Fibroblast of lung (primary cell): Measurements from ENCODE around the gene ERBB4. TPM values are rescaled to one million over a fixed set of nuclear protein-coding genes. Genes with fewer than 3 reads are reported as not detected.

Experiments
- DNase-seq, 2 donors: peaks; one replicate each; pipeline versions ENCODE4 v3.0.0 to v3.0.0-alpha.2; 2010; ENCODE audit warnings: low read depth in 2 of 2
- H2AFZ ChIP-seq: 2 replicates; pipeline ENCODE4 v1.5.1; 2012; ENCODE audit warnings: low read length, control low read depth, inconsistent platforms
- H3K27ac ChIP-seq: 2 replicates; pipeline ENCODE4 v1.5.1; 2011; ENCODE audit warnings: low read length, control low read depth; ENCODE audit not compliant: insufficient read depth
- H3K27me3 ChIP-seq: 2 replicates; pipeline ENCODE4 v1.5.1; 2011; ENCODE audit warnings: mild to moderate bottlenecking, low read length; ENCODE audit not compliant: control insufficient read depth, insufficient read depth
- H3K36me3 ChIP-seq: 2 replicates; pipeline ENCODE4 v1.5.1; 2011; ENCODE audit warnings: low read length; ENCODE audit not compliant: control insufficient read depth, insufficient read depth
- H3K4me1 ChIP-seq: 2 replicates; pipeline ENCODE4 v1.5.1; 2011; ENCODE audit warnings: low read length; ENCODE audit not compliant: control insufficient read depth, insufficient read depth; ENCODE audit errors: extremely low read depth
- H3K4me2 ChIP-seq: 2 replicates; pipeline ENCODE4 v1.5.1; 2011; ENCODE audit warnings: low read length, control low read depth; ENCODE audit not compliant: insufficient read depth; ENCODE audit errors: extremely low read depth
- H3K4me3 ChIP-seq, 4 experiments: fragments of 200-600 bp in 1 of 4; sonication (generic) in 1 of 4; replicated peaks in 1 of 4; 2 replicates each; pipeline ENCODE4 v1.5.1; 2011 to 2016; ENCODE audit warnings: low read length in 4 of 4, low read depth in 3 of 4, mild to moderate bottlenecking in 3 of 4, control low read depth in 2 of 4, inconsistent platforms in 1 of 4, mixed read lengths in 1 of 4; ENCODE audit not compliant: insufficient read depth in 1 of 4; ENCODE audit errors: control extremely low read depth in 1 of 4
- H3K79me2 ChIP-seq: 2 replicates; pipeline ENCODE4 v1.5.1; 2012; ENCODE audit warnings: mild to moderate bottlenecking, low read length, inconsistent platforms; ENCODE audit not compliant: control insufficient read depth, insufficient read depth
- H3K9ac ChIP-seq: 2 replicates; pipeline ENCODE4 v1.5.1; 2011; ENCODE audit warnings: mild to moderate bottlenecking, low read length, control low read depth; ENCODE audit not compliant: insufficient read depth
- H3K9me3 ChIP-seq: 2 replicates; pipeline ENCODE4 v1.5.1; 2012; ENCODE audit warnings: low read depth, low read length; ENCODE audit not compliant: control insufficient read depth, insufficient read depth
- H4K20me1 ChIP-seq: 2 replicates; pipeline ENCODE4 v1.5.1; 2011; ENCODE audit warnings: low read length; ENCODE audit not compliant: control insufficient read depth, insufficient read depth; ENCODE audit errors: extremely low read depth
- CTCF ChIP-seq, 2 donors: IDR thresholded peaks in 1 of 2; conservative IDR thresholded peaks in 1 of 2; 1 replicate in 1 of 2; 2 replicates in 1 of 2; pipeline ENCODE4 v1.5.1; 2011 to 2012; ENCODE audit warnings: low read length in 2 of 2, control low read depth in 1 of 2, inconsistent platforms in 1 of 2, low read depth in 1 of 2, mild to moderate bottlenecking in 1 of 2
- EZH2 ChIP-seq: IDR thresholded peaks from 2 replicates; pipeline ENCODE4 v1.5.1; 2012; ENCODE audit warnings: low read length, control low read depth, mild to moderate bottlenecking; ENCODE audit errors: missing control alignments
- polyA plus RNA-seq, 2 donors: library from polyadenylated mRNA; depleted of rRNA in 1 of 2; stranded (reverse) in 1 of 2; unstranded in 1 of 2; fragments of >200 nt; gene quantifications; 2 replicates each; pipeline ENCODE4 v1.2.1, GENCODE V29; 2011 to 2012; ENCODE audit warnings: missing spikeins in 1 of 2
- total RNA-seq: library from RNA; depleted of rRNA; stranded (reverse); fragments of >200 nt; gene quantifications from 2 replicates; pipeline ENCODE4 v1.2.1, GENCODE V29; 2014

ERBB4 gene
- total and polyA plus RNA-seq, 2 donors (not counting 1 experiment from before 2014, with no cell fraction given) = 0.08 to 0.17 TPM

- H3K4me1 ChIP-seq = no peaks in the 10 kb centered on the region
Observed at GRCh38 chr2:212414767-212415211, 123.8 kb downstream of the ERBB4 start.

DNA sequence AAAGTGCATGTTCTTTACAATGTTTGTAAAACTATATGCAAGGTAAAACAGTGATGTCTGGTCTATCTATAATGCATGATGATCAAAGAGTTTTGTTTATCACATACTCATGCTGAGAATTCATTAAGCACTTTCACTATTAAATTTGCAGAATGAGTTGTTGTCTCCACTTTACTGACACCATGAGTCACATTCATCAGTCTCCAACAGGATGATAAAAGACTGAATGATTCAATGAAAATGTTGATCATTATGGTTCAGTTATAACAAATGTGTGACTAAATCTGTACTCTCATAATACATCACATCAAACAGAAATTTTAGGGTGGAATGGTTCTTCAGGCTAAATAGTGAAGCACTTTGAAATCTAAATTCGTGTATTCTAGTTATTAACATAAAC, 129.0 kb downstream of the ERBB4 start:
- Histone ChIP-seq H3K4me1 (no peaks in the 10 kb centered on the region), H3K27ac (no peak overlapping the region), H3K36me3 (no peaks in the 10 kb centered on the region), H2AFZ (no peak overlapping the region), H3K9ac (no peak overlapping the region), H3K27me3 (no peaks in the 10 kb centered on the region), H4K20me1 (no peaks in the 10 kb centered on the region), H3K9me3 (no peaks in the 10 kb centered on the region), H3K79me2 (no peaks in the 10 kb centered on the region), H3K4me3 (no peak overlapping the region), H3K4me2 (no peak overlapping the region)
- peak in 1 of 2 donors; percentile 19 for DNase-seq
- no peak for TF ChIP-seq CTCF (conservative IDR thresholded peaks at IDR 0.05 in 1 of 2, IDR thresholded peaks at IDR 0.05 in 1 of 2; ENCODE audit: low read depth in 1 of 2, low read length in 2 of 2)
- TF ChIP-seq EZH2 = no peak

More at GRCh38 chr2:212414767-212415211, 123.8 kb downstream of the ERBB4 start:
- no peak overlapping the region for H3K27ac ChIP-seq
- no peaks in the 10 kb centered on the region for H4K20me1 ChIP-seq
- peak overlapping the region; percentile 40 for H3K4me2 ChIP-seq
- H3K4me3 ChIP-seq = peak overlapping the region in 1 of 4 experiments; percentile 5
- peak in 1 of 2 donors; percentile 21 for DNase-seq
- peak overlapping the region; percentile 68 for H2AFZ ChIP-seq
- TF ChIP-seq CTCF (conservative IDR thresholded peaks at IDR 0.05 in 1 of 2, IDR thresholded peaks at IDR 0.05 in 1 of 2; ENCODE audit: low read depth in 1 of 2, low read length in 2 of 2) (no peak), EZH2 (no peak)
- no peaks in the 10 kb centered on the region for H3K79me2 ChIP-seq
- no peak overlapping the region for H3K9ac ChIP-seq
- no peaks in the 10 kb centered on the region for H3K27me3 ChIP-seq
- H3K9me3 ChIP-seq = no peaks in the 10 kb centered on the region
- no peaks in the 10 kb centered on the region for H3K36me3 ChIP-seq

DNA sequence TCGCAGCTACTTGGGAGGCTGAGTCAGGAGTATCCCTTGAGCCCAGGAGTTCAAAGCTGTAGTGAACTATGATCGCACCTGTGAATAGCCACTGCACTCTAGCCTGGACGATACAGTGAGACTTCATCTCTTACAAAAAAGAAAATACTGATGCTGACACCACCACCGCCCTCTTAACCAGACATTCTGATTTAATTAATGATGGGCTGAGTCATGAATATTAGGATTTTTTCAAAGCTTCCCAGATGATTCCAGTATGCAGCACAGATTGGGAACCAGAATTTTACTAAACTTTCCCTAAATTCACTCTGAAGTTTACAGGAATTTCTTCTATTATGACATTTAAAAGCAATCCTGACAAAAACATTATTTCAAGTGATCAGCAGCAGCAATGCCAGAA, 130.1 kb downstream of the ERBB4 start:
- Histone ChIP-seq H4K20me1 (no peaks in the 10 kb centered on the region), H3K4me1 (no peaks in the 10 kb centered on the region), H3K4me3 (no peak overlapping the region), H3K9me3 (no peaks in the 10 kb centered on the region), H3K4me2 (no peak overlapping the region), H3K27me3 (no peaks in the 10 kb centered on the region), H2AFZ (no peak overlapping the region), H3K9ac (no peak overlapping the region), H3K79me2 (no peaks in the 10 kb centered on the region), H3K36me3 (no peaks in the 10 kb centered on the region), H3K27ac (no peak overlapping the region)
- DNase-seq = peak in 1 of 2 donors; percentile 31
- TF ChIP-seq EZH2 (no peak), CTCF (conservative IDR thresholded peaks at IDR 0.05 in 1 of 2, IDR thresholded peaks at IDR 0.05 in 1 of 2; ENCODE audit: low read depth in 1 of 2, low read length in 2 of 2) (no peak)
